ENCODE data around the gene SPECC1.

DNA sequence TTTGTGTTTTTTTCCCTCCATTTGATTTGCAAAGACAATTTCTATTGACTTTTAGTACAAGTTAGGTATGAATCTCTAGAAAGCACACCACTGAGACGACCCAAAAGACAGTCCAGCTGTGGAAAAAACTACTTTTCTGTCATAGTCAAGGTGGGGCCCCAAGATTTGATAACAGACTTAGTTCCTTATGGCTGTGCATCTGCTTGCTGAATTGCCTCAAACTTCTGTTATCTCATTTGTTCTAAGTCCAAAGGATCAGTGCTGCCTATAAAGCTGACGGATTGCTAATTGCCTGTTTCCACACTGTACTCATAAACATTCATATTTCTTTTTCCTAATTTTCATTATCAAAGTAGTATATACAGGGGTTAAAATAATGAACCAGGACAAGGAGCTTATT, 180.8 kb downstream of the SPECC1 start:
- TF ChIP-seq GATA2 (IDR thresholded peaks at IDR 0.05; ENCODE audit: low read depth, low read length) (no peak), GATA3 (IDR thresholded peaks at IDR 0.05; ENCODE audit: low read depth, low read length) (no peak)
